Measurements from ENCODE around the gene SLC16A14.

The SLC16A14 gene

DNA sequence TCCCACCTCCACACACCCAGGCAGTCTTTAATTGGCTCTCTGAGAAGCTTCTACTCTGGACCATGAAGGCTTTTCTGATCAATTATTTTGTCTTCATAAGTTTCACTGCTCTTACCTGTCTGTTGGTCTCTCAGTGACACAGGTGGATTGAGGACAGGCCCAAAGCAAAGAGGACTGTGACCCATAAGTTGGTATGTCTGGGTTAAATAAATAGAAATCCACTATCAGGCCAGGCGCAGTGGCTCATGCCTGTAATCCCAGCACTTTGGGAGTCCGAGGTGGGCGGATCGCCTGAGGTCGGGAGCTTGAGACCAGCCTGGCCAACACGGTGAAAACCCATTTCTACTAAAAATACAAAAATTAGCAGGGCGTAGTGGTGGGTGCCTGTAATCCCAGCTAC is 2.7 kb upstream of the SLC16A14 start (continued):
- TF ChIP-seq, protein P1, sequence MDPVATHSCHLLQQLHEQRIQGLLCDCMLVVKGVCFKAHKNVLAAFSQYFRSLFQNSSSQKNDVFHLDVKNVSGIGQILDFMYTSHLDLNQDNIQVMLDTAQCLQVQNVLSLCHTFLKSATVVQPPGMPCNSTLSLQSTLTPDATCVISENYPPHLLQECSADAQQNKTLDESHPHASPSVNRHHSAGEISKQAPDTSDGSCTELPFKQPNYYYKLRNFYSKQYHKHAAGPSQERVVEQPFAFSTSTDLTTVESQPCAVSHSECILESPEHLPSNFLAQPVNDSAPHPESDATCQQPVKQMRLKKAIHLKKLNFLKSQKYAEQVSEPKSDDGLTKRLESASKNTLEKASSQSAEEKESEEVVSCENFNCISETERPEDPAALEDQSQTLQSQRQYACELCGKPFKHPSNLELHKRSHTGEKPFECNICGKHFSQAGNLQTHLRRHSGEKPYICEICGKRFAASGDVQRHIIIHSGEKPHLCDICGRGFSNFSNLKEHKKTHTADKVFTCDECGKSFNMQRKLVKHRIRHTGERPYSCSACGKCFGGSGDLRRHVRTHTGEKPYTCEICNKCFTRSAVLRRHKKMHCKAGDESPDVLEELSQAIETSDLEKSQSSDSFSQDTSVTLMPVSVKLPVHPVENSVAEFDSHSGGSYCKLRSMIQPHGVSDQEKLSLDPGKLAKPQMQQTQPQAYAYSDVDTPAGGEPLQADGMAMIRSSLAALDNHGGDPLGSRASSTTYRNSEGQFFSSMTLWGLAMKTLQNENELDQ (tag by site-specific recombination; IDR thresholded peaks at IDR 0.05; ENCODE audit: low read depth), result no peak
- TF ChIP-seq ZFHX2 (tag by site-specific recombination; conservative IDR thresholded peaks at IDR 0.05) (no peak), SCRT2 (tag by site-specific recombination; IDR thresholded peaks at IDR 0.05) (no peak)
- TF ChIP-seq, protein P2, sequence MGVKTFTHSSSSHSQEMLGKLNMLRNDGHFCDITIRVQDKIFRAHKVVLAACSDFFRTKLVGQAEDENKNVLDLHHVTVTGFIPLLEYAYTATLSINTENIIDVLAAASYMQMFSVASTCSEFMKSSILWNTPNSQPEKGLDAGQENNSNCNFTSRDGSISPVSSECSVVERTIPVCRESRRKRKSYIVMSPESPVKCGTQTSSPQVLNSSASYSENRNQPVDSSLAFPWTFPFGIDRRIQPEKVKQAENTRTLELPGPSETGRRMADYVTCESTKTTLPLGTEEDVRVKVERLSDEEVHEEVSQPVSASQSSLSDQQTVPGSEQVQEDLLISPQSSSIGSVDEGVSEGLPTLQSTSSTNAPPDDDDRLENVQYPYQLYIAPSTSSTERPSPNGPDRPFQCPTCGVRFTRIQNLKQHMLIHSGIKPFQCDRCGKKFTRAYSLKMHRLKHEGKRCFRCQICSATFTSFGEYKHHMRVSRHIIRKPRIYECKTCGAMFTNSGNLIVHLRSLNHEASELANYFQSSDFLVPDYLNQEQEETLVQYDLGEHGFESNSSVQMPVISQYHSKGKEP (tag by site-specific recombination; IDR thresholded peaks at IDR 0.05), result no peak

DNA sequence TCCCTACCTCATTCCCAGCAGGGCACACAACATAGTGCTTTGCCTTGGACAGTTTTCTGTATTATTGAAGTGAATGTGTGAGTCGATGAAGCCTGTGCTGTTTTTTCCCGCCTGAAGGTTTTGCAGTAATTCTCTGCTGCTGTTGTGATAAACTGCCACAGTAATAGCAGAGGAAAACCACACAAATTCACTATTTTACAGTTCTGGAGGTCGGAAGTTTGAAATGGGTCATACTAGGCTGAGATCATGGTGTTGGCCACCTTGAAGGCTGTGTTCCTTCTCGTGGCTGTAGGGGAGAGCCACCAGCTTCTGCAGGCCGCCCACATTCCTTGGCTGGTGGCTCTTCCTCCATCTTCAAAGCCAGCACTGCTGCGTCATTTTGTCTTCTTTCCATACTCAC is 678 bp upstream of the SLC16A14 start:
- CTCF ChIA-PET, result interaction anchor here (0.6 to 3.3 kb wide), 4 partner anchors 12 to 61 kb away, joined by 4 to 15 read pairs (median 8); no protein-coding TSS in a partner anchor
- POLR2A ChIA-PET, result no interaction called here
- Histone ChIP-seq H3K4me1 (ENCODE audit: control insufficient read depth, insufficient read depth, low read length) (no peaks in the 10 kb centered on the region), H3K36me3 (ENCODE audit: control insufficient read depth in 2 of 2, insufficient read depth in 1 of 2, low read length in 2 of 2) (peaks cover 3 to 5% of the 10 kb centered on the region in 2 experiments; a peak in 2 of 3 replicates), H3K4me3 (ENCODE audit: low read depth, low read length) (no peak overlapping the region), H3K27ac (ENCODE audit: extremely low read depth, low read depth, low read length) (no peak overlapping the region), H3K9me3 (ENCODE audit: control insufficient read depth, insufficient read depth, low read depth, low read length) (no peaks in the 10 kb centered on the region)
- TF ChIP-seq OVOL3 (tag by site-specific recombination; IDR thresholded peaks at IDR 0.05), result no peak
- TF ChIP-seq ZNF596 (tag by site-specific recombination; IDR thresholded peaks at IDR 0.05), result no peak
- TF ChIP-seq OSR2 (tag by site-specific recombination; IDR thresholded peaks at IDR 0.05), result no peak
- TF ChIP-seq BCL11A (tag by site-specific recombination; IDR thresholded peaks at IDR 0.05; ENCODE audit: low read depth), result no peak
- TF ChIP-seq ZNF350 (tag by site-specific recombination; IDR thresholded peaks at IDR 0.05), result no peak

DNA sequence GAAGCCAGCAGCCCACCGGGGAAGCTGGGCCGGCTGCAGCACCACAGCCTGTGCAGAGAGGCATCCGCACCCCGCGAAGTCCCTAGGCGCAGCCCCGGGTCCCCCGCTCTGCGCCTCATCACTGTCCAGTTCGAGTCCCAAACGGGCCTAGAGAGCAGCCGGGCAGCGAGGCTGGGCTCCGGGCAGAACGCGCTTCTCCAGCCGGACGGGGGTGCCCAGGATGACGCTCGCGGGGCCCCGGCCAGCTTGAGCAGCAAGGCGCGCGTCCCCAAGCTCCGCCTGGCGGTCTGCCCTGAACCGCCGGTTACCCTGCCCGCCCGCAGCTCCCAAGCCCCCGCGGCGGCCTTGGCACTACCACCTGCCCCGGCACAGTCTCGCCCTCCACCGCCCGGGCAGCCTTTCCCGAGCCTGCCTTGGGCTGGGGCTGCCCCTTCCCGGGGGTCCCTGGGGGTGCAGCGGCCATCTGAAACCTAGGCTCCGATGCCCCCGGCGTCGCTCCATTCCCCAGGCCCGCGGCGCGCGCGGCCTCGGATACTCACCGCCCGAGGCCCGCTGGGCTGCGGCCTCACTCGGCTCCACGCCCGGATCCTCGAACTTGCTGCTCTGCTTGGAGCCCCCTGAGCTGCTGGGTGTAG is 591 bp downstream of the SLC16A14 start:
- peak overlapping the region; percentile 76; the same call in 1 of the 2 replicates for H3K27ac ChIP-seq (ENCODE audit: extremely low read depth, low read depth, low read length)
- POLR2A ChIA-PET, result no interaction called here
- H3K4me3 ChIP-seq (ENCODE audit: low read depth, low read length), result peak overlapping the region; percentile 76
- CTCF ChIA-PET, result interaction anchor here (0.7 to 3.3 kb wide), 16 partner anchors 9 to 756 kb away, joined by 3 to 15 read pairs (median 4); no protein-coding TSS in a partner anchor
- H3K9me3 ChIP-seq (ENCODE audit: control insufficient read depth, insufficient read depth, low read depth, low read length), result no peaks in the 10 kb centered on the region
- no peaks in the 10 kb centered on the region for H3K4me1 ChIP-seq (ENCODE audit: control insufficient read depth, insufficient read depth, low read length)
- peaks cover 3 to 8% of the 10 kb centered on the region in 2 experiments; a peak in 2 of 3 replicates for H3K36me3 ChIP-seq (ENCODE audit: control insufficient read depth in 2 of 2, insufficient read depth in 1 of 2, low read length in 2 of 2)
- TF ChIP-seq ZNF629 (tag by site-specific recombination; IDR thresholded peaks at IDR 0.05) (peak; percentile 74), ZNF394 (tag by site-specific recombination; IDR thresholded peaks at IDR 0.05; ENCODE audit: borderline replicate concordance) (peak; percentile 51), HOXC10 (CRISPR knock-in tag; IDR thresholded peaks at IDR 0.05) (no peak), ZNF2 (tag by site-specific recombination; IDR thresholded peaks at IDR 0.05) (0 out of 2 replicates have a peak, but pooled peaks have one; percentile 31), ZNF600 (tag by site-specific recombination; IDR thresholded peaks at IDR 0.05) (peak; percentile 47), ZNF843 (tag by site-specific recombination; IDR thresholded peaks at IDR 0.05) (no peak), ZBTB48 (tag by site-specific recombination; IDR thresholded peaks at IDR 0.05) (peak; percentile 51; the same call in 1 of the 2 replicates)
- TF ChIP-seq, protein P3, sequence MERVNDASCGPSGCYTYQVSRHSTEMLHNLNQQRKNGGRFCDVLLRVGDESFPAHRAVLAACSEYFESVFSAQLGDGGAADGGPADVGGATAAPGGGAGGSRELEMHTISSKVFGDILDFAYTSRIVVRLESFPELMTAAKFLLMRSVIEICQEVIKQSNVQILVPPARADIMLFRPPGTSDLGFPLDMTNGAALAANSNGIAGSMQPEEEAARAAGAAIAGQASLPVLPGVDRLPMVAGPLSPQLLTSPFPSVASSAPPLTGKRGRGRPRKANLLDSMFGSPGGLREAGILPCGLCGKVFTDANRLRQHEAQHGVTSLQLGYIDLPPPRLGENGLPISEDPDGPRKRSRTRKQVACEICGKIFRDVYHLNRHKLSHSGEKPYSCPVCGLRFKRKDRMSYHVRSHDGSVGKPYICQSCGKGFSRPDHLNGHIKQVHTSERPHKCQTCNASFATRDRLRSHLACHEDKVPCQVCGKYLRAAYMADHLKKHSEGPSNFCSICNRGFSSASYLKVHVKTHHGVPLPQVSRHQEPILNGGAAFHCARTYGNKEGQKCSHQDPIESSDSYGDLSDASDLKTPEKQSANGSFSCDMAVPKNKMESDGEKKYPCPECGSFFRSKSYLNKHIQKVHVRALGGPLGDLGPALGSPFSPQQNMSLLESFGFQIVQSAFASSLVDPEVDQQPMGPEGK (tag by site-specific recombination; IDR thresholded peaks at IDR 0.05), result peak; percentile 73
- TF ChIP-seq, protein P4, sequence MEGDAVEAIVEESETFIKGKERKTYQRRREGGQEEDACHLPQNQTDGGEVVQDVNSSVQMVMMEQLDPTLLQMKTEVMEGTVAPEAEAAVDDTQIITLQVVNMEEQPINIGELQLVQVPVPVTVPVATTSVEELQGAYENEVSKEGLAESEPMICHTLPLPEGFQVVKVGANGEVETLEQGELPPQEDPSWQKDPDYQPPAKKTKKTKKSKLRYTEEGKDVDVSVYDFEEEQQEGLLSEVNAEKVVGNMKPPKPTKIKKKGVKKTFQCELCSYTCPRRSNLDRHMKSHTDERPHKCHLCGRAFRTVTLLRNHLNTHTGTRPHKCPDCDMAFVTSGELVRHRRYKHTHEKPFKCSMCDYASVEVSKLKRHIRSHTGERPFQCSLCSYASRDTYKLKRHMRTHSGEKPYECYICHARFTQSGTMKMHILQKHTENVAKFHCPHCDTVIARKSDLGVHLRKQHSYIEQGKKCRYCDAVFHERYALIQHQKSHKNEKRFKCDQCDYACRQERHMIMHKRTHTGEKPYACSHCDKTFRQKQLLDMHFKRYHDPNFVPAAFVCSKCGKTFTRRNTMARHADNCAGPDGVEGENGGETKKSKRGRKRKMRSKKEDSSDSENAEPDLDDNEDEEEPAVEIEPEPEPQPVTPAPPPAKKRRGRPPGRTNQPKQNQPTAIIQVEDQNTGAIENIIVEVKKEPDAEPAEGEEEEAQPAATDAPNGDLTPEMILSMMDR (tag by site-specific recombination; IDR thresholded peaks at IDR 0.05), result peak; percentile 87
- TF ChIP-seq, protein P5, sequence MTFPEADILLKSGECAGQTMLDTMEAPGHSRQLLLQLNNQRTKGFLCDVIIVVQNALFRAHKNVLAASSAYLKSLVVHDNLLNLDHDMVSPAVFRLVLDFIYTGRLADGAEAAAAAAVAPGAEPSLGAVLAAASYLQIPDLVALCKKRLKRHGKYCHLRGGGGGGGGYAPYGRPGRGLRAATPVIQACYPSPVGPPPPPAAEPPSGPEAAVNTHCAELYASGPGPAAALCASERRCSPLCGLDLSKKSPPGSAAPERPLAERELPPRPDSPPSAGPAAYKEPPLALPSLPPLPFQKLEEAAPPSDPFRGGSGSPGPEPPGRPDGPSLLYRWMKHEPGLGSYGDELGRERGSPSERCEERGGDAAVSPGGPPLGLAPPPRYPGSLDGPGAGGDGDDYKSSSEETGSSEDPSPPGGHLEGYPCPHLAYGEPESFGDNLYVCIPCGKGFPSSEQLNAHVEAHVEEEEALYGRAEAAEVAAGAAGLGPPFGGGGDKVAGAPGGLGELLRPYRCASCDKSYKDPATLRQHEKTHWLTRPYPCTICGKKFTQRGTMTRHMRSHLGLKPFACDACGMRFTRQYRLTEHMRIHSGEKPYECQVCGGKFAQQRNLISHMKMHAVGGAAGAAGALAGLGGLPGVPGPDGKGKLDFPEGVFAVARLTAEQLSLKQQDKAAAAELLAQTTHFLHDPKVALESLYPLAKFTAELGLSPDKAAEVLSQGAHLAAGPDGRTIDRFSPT (tag by site-specific recombination; IDR thresholded peaks at IDR 0.05), result peak; percentile 90
- TF ChIP-seq, protein P6, sequence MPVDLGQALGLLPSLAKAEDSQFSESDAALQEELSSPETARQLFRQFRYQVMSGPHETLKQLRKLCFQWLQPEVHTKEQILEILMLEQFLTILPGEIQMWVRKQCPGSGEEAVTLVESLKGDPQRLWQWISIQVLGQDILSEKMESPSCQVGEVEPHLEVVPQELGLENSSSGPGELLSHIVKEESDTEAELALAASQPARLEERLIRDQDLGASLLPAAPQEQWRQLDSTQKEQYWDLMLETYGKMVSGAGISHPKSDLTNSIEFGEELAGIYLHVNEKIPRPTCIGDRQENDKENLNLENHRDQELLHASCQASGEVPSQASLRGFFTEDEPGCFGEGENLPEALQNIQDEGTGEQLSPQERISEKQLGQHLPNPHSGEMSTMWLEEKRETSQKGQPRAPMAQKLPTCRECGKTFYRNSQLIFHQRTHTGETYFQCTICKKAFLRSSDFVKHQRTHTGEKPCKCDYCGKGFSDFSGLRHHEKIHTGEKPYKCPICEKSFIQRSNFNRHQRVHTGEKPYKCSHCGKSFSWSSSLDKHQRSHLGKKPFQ (tag by site-specific recombination; IDR thresholded peaks at IDR 0.05), result no peak

All from HEK293 (cell line).